Measurements from ENCODE around the gene HRH1. TPM values are rescaled to one million over a fixed set of nuclear protein-coding genes. Genes with fewer than 3 reads are reported as not detected.

HRH1 gene
- total RNA-seq, 1 donor from 2014 or later: 2.6 TPM

- Histone ChIP-seq H3K4me3 (ENCODE audit: low read depth, low read length) (no peak overlapping the region), H3K27me3 (ENCODE audit: control insufficient read depth, insufficient read depth, low read length) (no peaks in the 10 kb centered on the region), H3K36me3 (ENCODE audit: control insufficient read depth, insufficient read depth, low read length) (no peaks in the 10 kb centered on the region)
- peak; percentile 67 for DNase-seq (ENCODE audit: low read depth)
- no peak for TF ChIP-seq CTCF (IDR thresholded peaks at IDR 0.05; ENCODE audit: insufficient read depth, low read length, severe bottlenecking)
- peak; percentile 77 for FAIRE-seq
Measured at GRCh38 chr3:11140030-11140712, 14.1 kb upstream of the HRH1 start.

- no peak for DNase-seq (ENCODE audit: low read depth)
- TF ChIP-seq CTCF (IDR thresholded peaks at IDR 0.05; ENCODE audit: insufficient read depth, low read length, severe bottlenecking): no peak
- H3K27me3 ChIP-seq (ENCODE audit: control insufficient read depth, insufficient read depth, low read length): no peaks in the 10 kb centered on the region
- H3K36me3 ChIP-seq (ENCODE audit: control insufficient read depth, insufficient read depth, low read length): no peaks in the 10 kb centered on the region
- H3K4me3 ChIP-seq (ENCODE audit: low read depth, low read length): no peak overlapping the region
- FAIRE-seq: no peak
Measured at GRCh38 chr3:11140713-11141104, 13.6 kb upstream of the HRH1 start.

GRCh38 chr3:11143476-11143875, 10.8 kb upstream of the HRH1 start:
- DNase-seq (ENCODE audit: low read depth) (no peak), FAIRE-seq (no peak)
- TF ChIP-seq CTCF (IDR thresholded peaks at IDR 0.05; ENCODE audit: insufficient read depth, low read length, severe bottlenecking): no peak
- Histone ChIP-seq H3K27me3 (ENCODE audit: control insufficient read depth, insufficient read depth, low read length) (no peaks in the 10 kb centered on the region), H3K4me3 (ENCODE audit: low read depth, low read length) (no peak overlapping the region), H3K36me3 (ENCODE audit: control insufficient read depth, insufficient read depth, low read length) (no peaks in the 10 kb centered on the region)

GRCh38 chr3:11144996-11145395, 9.3 kb upstream of the HRH1 start:
- Histone ChIP-seq H3K27me3 (ENCODE audit: control insufficient read depth, insufficient read depth, low read length) (no peaks in the 10 kb centered on the region), H3K4me3 (ENCODE audit: low read depth, low read length) (no peak overlapping the region), H3K36me3 (ENCODE audit: control insufficient read depth, insufficient read depth, low read length) (no peaks in the 10 kb centered on the region)
- TF ChIP-seq CTCF (IDR thresholded peaks at IDR 0.05; ENCODE audit: insufficient read depth, low read length, severe bottlenecking): no peak
- FAIRE-seq (no peak), DNase-seq (ENCODE audit: low read depth) (no peak)

- FAIRE-seq (no peak), DNase-seq (ENCODE audit: low read depth) (peak; percentile 96)
- TF ChIP-seq CTCF (IDR thresholded peaks at IDR 0.05; ENCODE audit: insufficient read depth, low read length, severe bottlenecking): no peak
- Histone ChIP-seq H3K4me3 (ENCODE audit: low read depth, low read length) (no peak overlapping the region), H3K27me3 (ENCODE audit: control insufficient read depth, insufficient read depth, low read length) (no peaks in the 10 kb centered on the region), H3K36me3 (ENCODE audit: control insufficient read depth, insufficient read depth, low read length) (no peaks in the 10 kb centered on the region)
Measured at GRCh38 chr3:11145888-11146287, 8.4 kb upstream of the HRH1 start.
